Measurements from ENCODE around the gene CHD3.

GRCh38 chr17:7886227-7887037 is 2.2 kb upstream of the CHD3 start:
- TF ChIP-seq, protein P1, sequence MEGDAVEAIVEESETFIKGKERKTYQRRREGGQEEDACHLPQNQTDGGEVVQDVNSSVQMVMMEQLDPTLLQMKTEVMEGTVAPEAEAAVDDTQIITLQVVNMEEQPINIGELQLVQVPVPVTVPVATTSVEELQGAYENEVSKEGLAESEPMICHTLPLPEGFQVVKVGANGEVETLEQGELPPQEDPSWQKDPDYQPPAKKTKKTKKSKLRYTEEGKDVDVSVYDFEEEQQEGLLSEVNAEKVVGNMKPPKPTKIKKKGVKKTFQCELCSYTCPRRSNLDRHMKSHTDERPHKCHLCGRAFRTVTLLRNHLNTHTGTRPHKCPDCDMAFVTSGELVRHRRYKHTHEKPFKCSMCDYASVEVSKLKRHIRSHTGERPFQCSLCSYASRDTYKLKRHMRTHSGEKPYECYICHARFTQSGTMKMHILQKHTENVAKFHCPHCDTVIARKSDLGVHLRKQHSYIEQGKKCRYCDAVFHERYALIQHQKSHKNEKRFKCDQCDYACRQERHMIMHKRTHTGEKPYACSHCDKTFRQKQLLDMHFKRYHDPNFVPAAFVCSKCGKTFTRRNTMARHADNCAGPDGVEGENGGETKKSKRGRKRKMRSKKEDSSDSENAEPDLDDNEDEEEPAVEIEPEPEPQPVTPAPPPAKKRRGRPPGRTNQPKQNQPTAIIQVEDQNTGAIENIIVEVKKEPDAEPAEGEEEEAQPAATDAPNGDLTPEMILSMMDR (IDR thresholded peaks at IDR 0.05 in 4 of 5, conservative IDR thresholded peaks at IDR 0.05 in 1 of 5) = peak in 1 of 5 experiments; percentile 10
- no peak for TF ChIP-seq POLR2A (IDR thresholded peaks at IDR 0.05)
